ENCODE results near the gene COBL. TPM values are rescaled to one million over a fixed set of nuclear protein-coding genes. Genes with fewer than 3 reads are reported as not detected.

COBL gene
- total and polyA plus RNA-seq, 2 of the 8 experiments (the other 6 are each of a cell fraction or from before 2014, with no cell fraction given) = 13.8 to 40.4 TPM

DNA sequence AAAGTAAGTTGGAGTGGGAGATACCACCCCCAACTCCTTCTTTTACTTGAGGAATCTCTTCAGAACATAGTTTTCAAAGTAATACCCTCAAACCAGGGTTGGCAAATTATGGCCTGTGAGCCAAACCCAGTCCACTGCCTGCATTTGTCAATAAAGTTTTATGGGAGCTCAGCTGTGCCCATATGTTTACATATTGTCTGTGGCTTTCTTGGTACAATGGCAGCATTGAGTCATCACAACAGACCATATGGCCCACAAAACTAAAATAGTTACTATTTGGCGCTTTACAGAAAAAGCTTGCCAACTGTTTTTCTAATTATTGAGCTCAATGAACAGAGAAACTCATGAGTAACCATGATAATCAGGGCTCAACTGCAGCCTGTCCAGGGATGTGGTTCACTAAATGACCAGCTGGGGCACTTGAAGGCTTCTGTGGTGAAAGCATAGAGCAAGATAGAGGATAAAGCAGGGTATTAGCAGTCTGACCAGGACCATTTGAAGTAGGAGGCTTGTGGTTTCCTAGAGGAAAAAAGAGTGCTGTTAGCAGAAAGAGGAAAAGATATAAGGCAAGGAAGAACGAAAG is 337.9 kb downstream of the COBL start (continued):
- TF ChIP-seq, protein P1, sequence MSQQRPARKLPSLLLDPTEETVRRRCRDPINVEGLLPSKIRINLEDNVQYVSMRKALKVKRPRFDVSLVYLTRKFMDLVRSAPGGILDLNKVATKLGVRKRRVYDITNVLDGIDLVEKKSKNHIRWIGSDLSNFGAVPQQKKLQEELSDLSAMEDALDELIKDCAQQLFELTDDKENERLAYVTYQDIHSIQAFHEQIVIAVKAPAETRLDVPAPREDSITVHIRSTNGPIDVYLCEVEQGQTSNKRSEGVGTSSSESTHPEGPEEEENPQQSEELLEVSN (IDR thresholded peaks at IDR 0.05) = no peak
